Fibroblast of skin of right quadriceps (primary cell): ENCODE results near the gene MMP25.

Source experiments
- DNase-seq: peaks from one replicate; pipeline ENCODE4 v3.0.0-alpha.2; 2013

MMP25 gene

DNA sequence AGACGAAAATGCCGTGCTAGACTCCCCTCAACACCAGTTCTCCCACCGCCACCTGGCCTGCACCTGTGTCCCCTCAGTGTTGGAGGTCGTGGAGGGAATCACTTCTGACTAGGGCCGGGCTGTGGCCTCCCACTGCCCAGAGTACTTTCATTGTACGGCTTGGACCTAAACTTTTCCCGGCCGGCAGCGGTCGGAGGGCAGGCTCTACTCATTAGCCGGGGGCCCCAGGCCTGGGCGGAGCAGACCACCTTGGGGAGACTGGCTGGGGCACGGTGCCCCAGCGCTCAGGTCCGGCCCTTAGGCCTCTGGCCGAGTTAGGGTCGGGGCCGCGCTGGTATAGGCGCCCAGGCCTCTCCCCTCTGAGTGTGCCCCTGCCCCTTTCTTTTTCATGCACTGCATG, 29.0 kb upstream of the MMP25 start:
- no peak for DNase-seq

GRCh38 chr16:3017794-3018506, 28.4 kb upstream of the MMP25 start, which contains the start of gene CLDN6:
Gene CLDN6, minus strand, starts transcription at chr16:3018183. Its CDS starts 2,162 bp downstream, at chr16:3016021.
- no peak for DNase-seq

DNA sequence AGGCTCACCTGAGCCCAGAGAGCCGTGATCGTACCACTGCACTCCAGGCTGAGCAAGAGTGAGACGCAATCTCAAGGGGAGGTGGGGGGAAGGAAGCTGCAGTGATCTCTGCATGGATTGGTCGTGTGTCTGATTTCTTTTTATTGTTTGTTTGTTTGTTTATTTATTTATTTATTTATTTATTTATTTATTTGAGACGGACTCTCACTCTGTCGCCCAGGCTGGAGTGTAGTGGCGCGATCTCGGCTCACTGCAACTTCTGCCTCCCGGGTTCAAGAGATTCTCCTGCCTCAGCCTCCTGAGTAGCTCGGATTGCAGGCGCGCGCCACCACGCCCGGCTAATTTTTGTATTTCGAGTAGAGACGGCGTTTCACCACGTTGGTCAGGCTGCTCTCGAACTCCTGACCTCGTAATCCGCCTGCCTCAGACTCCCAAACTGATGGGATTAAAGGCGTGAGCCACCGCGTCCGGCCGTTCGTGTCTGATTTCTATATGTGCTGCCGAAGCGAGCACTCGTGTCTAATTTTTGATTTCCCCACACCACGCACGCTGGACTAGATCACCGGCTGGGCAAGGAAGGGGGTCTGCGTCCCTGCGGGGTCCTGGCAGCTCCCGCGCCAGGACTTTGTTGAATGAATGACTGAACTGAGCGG, 26.6 kb upstream of the MMP25 start:
- DNase-seq = no peak

DNA sequence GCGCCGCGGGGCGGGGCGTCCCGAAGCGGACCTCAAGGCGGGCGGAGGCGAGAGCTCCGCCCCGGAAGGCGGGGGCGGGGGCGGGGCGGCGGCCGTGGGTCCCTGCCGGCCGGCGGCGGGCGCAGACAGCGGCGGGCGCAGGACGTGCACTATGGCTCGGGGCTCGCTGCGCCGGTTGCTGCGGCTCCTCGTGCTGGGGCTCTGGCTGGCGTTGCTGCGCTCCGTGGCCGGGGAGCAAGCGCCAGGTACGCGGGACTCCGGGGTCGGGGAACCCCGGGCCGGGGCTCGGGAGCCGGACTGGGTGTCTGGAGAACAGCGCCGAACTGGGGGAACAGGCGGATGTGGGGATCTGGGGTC, 26.1 kb upstream of the MMP25 start, which contains the start of gene TNFRSF12A:
Gene TNFRSF12A (plus strand): TSS at position 122 of the 357 bp plus-strand sequence. CDS start 30 bp downstream, at position 152.
- DNase-seq = peak; percentile 82

DNA sequence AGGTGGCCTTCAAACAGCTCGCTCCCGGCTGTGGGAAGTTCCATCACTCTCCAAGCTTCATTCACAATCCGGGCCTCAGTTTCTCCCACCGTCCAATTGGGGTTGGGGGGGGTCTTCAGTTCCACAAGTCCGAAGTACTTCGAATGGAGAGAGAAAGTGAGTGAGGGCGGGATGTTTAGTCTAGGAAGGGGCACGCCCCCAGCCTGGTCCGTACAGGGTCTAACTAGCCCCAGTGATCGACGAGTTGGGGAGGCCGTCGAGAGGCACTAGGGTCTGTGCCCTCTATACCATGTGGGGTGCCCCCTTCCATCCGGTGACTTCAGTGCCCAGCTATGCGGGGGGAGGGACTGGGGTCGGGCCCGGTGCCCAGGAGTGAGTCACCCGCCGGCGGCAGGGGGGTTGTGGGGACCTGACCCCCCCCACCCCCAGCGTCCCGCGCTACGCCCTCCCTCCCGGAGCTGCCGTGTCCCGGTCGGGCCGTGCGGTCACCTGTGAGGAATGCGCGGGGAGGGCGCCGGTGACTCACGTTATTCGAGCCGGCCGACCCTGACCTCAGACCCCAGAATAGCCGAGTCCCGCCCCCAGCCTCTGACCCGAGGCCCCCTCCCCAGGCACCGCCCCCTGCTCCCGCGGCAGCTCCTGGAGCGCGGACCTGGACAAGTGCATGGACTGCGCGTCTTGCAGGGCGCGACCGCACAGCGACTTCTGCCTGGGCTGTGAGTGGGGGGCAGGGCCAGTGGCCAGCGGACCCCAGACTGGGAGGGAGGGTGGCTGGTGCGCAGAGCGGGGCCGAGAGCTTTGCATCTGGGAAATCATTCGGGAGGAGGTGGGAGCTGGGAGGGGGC, 25.5 kb upstream of the MMP25 start:
- DNase-seq = peak; percentile 93

GRCh38 chr16:3021449-3022207, 24.7 kb upstream of the MMP25 start:
- peak; percentile 98 for DNase-seq

GRCh38 chr16:3022208-3022683, 24.1 kb upstream of the MMP25 start:
- DNase-seq = peak; percentile 98

GRCh38 chr16:3022684-3023414, 23.5 kb upstream of the MMP25 start:
- peak; percentile 63 for DNase-seq

GRCh38 chr16:3023415-3023668, 23.0 kb upstream of the MMP25 start:
- peak; percentile 82 for DNase-seq

GRCh38 chr16:3023669-3024478, 22.5 kb upstream of the MMP25 start, which contains the start of the genes HCFC1R1 and THOC6:
Gene HCFC1R1, minus strand, starts transcription at chr16:3023942. Its CDS starts 1 bp downstream, at chr16:3023941.
Gene THOC6, plus strand, starts transcription at chr16:3024035. Its CDS starts 292 bp downstream, at chr16:3024327.
- DNase-seq = peak; percentile 98

GRCh38 chr16:3025032-3026002, 21.0 kb upstream of the MMP25 start:
- no peak for DNase-seq

- DNase-seq = no peak
Measured at GRCh38 chr16:3026003-3026378, 20.4 kb upstream of the MMP25 start.

- DNase-seq = no peak
Measured at GRCh38 chr16:3026609-3027488, 19.5 kb upstream of the MMP25 start.

DNA sequence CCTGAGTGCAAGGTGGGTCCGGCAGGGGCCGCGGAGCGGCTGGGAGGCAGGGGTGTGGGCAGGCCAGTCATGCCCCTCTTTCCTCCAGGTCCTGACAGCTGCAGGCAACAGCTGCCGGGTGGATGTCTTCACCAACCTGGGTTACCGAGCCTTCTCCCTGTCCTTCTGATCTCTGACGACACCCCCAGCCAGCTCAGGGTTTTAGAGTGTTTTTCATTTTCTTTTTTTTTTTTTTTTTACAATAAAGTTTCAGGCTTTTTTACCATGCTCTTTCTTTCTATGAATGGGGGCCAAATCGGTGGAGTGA, 18.9 kb upstream of the MMP25 start:
- no peak for DNase-seq

DNA sequence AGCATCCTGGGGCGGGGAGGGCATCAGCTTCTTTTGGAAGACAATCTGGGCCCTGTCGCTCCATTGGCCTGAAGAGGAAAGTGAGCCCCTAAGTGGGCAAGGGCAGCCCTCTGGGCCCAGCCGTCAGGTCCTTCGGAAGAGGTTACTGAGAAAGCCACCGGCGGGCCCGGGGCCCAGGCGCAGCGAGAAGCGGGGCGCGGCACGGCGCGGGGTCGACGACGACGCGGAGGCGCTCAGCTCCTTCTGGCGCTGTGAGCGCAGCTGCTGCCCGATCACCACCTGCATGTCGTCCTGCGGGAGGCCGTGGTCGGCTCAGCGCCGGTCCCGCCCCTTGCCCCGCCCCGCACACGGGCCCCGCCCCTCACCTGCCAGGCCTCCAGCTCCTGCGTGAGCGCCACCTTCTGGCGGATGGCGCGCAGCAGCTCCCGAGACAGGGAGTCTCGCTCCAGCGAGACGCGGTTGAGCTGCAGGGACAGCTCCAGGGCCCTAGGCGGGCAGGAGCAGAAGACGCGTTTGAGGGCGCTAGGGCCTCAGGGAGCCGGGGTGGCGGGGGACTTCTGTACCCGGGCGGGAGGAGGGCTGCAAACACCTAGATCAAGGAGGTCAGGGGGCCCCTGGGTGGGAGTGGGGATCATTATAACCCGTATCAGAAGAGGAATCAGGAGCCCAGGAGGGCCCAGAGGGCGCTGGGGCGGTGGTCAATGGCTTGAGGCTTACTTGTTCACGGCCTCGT, 18.2 kb upstream of the MMP25 start:
- peak; percentile 72 for DNase-seq

GRCh38 chr16:3028716-3029319, 17.5 kb upstream of the MMP25 start:
- no peak for DNase-seq

GRCh38 chr16:3029491-3030221, 16.7 kb upstream of the MMP25 start:
- peak; percentile 33 for DNase-seq
